ENCODE data around the gene BCL2.

BCL2 gene

DNA sequence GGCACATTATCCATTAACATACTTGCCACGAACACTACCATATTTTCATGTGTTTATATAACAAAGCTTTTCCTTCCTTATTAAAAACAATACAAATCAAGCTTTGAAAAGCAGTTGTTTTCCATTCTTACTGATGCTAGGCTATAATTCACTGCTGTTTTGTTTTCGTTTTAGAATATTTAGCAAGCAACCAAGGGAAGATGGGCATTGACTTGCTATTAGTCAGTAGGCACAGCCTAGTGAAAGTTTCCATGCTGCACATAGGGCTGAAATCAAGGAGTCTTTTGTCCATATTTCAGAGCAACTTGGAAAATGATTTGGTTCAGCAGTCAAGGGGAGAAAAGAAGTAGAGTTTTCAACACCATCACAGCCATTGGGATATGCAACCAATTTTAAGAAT is 31.3 kb downstream of the BCL2 start:
- DNase-seq (ENCODE audit: low read depth in 4 of 4, low spot score in 1 of 4), result no peak

- no peak for DNase-seq (ENCODE audit: low read depth in 4 of 4, low spot score in 1 of 4)
These were observed 31.8 kb downstream of the BCL2 start for GRCh38 chr18:63287691-63288220.

DNA sequence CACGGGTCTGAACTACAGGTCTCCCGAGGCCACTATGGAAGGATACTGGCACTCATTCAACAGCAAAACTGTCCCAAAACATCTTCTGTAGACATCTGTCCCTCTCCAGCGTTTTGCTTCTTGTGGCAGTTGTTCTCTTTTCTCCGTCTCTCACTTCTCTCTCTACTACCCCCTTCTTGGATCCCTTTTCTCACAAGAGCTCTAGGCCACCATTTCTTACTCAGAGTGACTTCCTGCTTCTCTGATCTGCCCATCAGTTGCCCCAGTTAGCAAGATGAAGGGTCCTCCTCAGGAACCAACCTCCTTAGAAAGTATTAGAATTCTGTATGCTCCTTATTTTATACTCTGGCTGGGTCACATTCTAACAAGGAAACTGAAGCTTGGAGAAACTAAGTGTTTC is 32.6 kb downstream of the BCL2 start:
- DNase-seq (ENCODE audit: low read depth in 4 of 4, low spot score in 1 of 4), result no peak

GRCh38 chr18:63284827-63285733 is 34.5 kb downstream of the BCL2 start:
- DNase-seq (ENCODE audit: low read depth in 4 of 4, low spot score in 1 of 4), result no peak

DNA sequence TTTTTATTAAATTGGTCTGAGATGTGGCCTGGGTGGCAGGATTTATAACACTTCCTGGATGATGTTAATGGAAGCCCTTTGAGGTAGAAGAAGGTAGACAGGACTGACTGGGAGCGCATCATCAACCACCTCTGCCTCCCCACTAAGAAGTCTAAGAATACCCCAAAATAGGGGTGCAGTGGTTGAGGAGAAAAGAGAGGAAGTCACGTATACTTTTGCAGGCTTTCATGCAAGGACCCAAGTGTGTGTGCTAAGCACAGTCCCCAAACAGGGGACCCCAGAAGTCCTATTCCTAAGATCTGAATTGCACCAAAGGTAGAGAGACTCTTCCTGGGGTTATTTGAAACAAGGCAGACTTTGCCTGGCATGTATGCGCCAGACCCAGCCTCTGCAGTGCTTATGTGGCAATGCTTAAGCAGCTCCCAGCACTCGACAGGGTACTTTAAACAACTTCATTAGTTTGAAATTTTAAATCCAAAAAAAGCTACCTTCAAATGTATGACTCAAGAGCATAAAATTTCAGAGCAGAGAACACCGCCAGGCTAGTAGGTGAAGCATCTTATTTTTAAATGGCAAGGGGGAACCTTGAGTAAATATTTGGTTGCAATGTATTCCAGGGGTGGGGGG is 35.3 kb downstream of the BCL2 start:
- DNase-seq (ENCODE audit: low read depth in 4 of 4, low spot score in 1 of 4), result no peak

- no peak for DNase-seq (ENCODE audit: low read depth in 4 of 4, low spot score in 1 of 4)
These were observed 36.1 kb downstream of the BCL2 start for GRCh38 chr18:63283305-63284094.

DNA sequence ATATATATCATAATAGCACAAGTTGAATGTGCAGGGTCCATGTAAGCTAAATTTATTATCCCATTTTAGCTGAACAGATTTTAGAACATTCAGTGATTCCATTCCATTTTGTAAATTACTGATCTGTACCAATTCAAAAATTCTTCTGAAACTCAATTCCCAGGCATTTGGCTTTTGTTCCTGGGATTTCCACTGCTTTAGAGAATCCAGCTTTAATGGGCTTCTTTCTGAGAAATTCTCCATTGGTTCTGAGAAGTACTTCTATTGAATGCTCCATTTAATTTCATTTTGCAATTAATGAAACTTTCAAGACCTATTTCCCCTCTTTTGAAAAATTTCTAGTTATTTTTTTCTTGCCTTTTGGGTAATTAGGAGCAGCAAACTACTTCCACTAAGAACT is 36.8 kb downstream of the BCL2 start:
- DNase-seq (ENCODE audit: low read depth in 4 of 4, low spot score in 1 of 4), result no peak

DNA sequence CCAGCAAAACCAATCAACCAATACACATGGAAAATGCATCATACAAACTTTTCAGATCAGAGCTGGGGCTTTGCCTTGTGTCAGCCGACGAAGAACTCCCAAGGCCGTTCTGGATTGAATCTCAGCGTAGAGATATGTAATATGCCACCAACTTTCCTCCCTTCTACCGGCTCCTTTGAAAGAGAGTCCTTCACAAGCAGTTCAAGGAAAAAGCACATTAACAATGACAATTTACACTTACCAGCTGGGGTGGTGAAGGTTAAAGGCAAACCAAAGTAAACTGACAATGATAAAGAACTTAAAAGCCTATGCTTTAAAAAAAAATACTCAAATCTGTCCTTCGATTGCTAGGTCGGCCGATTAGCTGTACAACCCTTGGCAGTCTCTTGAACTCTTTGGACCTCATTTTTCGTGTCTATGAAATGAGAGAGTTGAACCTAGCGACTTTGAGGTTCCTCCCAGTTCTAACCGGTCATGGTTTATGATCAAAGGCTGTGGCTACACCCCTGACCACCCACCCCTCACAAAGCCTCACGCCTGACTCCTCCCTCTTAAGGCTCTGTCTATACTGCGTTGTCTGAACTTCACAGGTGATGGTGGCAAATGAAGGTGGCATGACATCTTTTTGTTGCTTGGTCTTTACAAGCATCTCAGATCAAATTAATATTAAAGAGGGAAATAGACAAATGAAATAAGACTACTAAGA is 46.2 kb downstream of the BCL2 start:
- no peak for DNase-seq (ENCODE audit: low read depth in 4 of 4, low spot score in 1 of 4)

DNA sequence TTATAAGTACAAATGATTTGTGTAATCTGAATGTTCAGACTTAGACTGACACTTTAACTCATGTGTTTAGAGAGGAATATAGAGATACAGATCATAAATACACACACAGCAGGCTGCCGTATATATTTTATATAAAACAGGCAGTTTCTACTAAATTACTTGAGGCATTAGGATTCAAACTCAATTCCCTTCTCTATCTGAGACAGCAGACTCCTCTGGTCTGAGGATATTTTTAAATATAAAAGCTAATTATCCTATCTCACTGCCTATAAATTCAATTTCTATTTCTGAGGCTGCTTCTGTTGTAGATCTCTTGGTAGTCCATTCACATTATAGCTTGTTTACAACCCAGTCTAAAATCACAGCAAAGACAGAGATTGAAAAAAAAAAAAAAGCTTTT is 46.9 kb downstream of the BCL2 start:
- no peak for DNase-seq (ENCODE audit: low read depth in 4 of 4, low spot score in 1 of 4)

GRCh38 chr18:63271881-63272299 is 47.7 kb downstream of the BCL2 start:
- DNase-seq (ENCODE audit: low read depth in 4 of 4, low spot score in 1 of 4), result no peak

GRCh38 chr18:63271148-63271547 is 48.4 kb downstream of the BCL2 start:
- no peak for DNase-seq (ENCODE audit: low read depth in 4 of 4, low spot score in 1 of 4)

- DNase-seq (ENCODE audit: low read depth in 4 of 4, low spot score in 1 of 4), result no peak
These were observed 51.4 kb downstream of the BCL2 start for GRCh38 chr18:63267975-63268721.

DNA sequence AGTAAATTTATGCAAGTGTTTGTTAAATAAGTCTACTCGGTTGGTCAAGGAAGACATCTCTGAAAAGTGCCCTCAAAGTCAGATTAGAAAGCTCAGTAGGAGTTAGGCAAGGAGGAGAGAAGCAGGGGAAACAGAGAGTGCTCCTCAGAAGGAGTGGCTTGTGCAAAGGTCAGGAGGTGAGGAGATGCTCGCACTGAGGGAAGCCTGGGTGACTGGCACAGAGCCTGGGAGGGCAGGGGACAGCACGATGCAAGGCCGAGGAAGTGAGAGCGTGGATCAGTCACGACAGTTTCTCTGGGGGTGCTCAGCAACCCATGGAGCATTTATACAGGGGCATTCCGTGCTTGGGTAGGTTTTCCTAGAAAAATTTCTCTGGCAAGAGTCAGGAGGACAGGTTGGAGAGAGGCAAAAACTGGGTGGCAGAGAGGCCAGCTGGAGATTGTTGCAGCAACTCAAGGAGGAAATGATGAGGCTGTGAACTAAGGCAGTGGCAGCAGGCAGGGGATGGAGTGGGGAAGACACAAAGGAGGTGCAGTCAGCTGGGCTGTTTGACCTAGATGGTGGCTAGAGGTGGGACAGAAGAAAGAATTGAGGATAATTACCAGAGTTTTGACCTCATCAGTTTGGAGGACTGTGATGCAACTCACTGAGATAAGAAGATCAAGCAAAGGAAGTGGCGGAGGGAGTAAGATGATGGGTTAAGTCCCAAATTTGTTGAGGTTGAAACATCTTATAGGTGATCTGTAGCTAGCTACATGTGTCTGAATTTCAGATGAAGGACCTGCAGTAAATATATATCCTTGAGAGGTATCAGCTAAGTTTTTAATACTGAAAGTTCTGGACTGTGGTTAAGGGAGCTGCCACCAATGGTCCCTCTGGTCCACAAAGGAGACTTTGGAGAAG is 52.4 kb downstream of the BCL2 start:
- DNase-seq (ENCODE audit: low read depth in 4 of 4, low spot score in 1 of 4), result no peak

DNA sequence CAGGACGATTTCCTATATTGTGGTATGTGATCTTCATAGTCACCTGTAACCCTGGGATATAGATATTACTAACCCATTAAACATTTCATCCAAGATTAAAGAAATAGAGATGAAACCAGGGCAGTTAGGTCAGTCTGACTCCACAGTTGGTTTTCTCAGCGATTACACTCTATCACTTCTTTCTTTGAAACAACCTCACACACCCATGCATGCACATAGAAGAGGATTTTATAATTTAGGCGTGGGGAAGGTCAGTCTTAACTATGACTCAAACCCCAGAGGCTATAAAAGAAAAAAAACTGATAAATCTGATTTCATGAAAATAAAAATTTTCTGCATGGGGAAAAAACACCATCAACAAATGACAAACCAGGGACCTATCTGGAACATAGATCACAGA is 54.2 kb downstream of the BCL2 start:
- DNase-seq (ENCODE audit: low read depth in 4 of 4, low spot score in 1 of 4), result no peak

- DNase-seq (ENCODE audit: low read depth in 4 of 4, low spot score in 1 of 4), result no peak
These were observed 54.7 kb downstream of the BCL2 start for GRCh38 chr18:63264871-63265270.

GRCh38 chr18:63263444-63263843 is 56.1 kb downstream of the BCL2 start:
- no peak for DNase-seq (ENCODE audit: low read depth in 4 of 4, low spot score in 1 of 4)

DNA sequence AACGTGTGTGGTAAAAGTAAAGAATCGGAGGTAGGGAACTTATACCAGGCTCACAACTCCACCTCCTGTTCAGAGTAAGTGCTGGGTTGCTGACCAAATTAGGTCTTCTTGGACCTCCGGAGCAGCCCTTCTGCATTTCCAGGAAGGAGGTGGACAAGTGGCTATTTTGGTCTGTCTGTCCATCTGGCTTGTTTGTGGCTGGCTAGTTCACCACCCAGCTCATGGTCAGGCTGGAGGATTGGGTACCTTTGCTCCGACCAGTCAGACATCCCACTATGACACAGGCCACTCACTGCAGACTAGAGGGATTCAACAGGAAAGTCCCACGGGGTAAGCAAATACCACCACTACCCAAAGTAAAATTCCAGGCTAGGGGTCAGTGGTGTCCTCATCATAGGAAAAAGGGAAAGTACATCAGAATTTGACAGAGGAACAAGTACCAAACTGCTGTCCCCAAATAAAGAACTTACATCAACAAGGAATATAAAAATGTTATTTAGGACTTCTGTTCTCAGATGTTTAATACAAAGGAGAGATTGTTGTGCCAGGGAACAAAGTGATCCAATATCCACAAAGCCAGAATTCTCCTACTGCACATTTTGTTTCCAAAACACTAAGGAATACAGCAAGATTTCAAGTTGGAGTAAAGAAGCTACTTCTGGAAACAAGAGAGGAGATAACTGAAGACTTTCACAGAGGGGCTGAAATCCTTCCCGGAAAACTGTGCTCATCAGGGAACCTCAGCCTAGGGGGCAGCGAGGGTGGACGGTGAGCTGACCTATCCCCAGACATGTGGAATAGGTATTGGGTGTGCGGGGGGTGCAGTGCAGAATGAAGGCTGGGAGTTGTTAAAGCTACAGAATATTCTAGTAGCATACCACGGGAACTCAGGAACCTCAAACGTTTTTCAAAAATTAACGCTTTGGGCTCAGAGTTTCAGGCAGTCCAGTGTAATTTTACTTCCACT is 56.9 kb downstream of the BCL2 start:
- no peak for DNase-seq (ENCODE audit: low read depth in 4 of 4, low spot score in 1 of 4)

- DNase-seq (ENCODE audit: low read depth in 4 of 4, low spot score in 1 of 4), result no peak
These were observed 58.5 kb downstream of the BCL2 start for GRCh38 chr18:63261029-63261428.

All from stimulated activated CD4-positive, alpha-beta T cell treated with anti-CD3 and anti-CD28 coated beads, Interleukin-1b, Interleukin-23, amount 100 ng/mL, for 24 hours (primary cell).